CD4-positive, alpha-beta T cell (primary cell): ENCODE results near the gene COBL. TPM values are rescaled to one million over a fixed set of nuclear protein-coding genes. Genes with fewer than 3 reads are reported as not detected.

ENCODE experiments used
- ATAC-seq: fragments of 200-7000 bp; cut with Tn5 transposase; one replicate; pipeline ENCODE4 v1.10.0; 2022; ENCODE audit warnings: mild to moderate bottlenecking; ENCODE audit not compliant: poor library complexity
- CTCF ChIA-PET: fragments of 350-600 bp; sonication (Branson Sonifier 250); formaldehyde crosslinking; loops from one replicate; lab custom pipeline; 2021; ENCODE audit warnings: antibody characterized with exemption, inconsistent platforms; lab: Charles Lee
- POLR2A ChIA-PET: fragments of 350-600 bp; sonication (Branson Sonifier 250); formaldehyde crosslinking; loops from one replicate; lab custom pipeline; 2021; ENCODE audit warnings: antibody characterized with exemption, inconsistent platforms; lab: Charles Lee
- DNase-seq, 14 experiments: peaks; one replicate each; pipeline ENCODE4 v3.0.0-alpha.2; 2013 to 2020; ENCODE audit warnings: mixed read lengths in 2 of 14
- H3K27ac ChIP-seq, 2 donors: one replicate each; pipeline versions ENCODE4 v1.5.1 to v1.7.0; 2013; ENCODE audit warnings: low read length in 2 of 2, low read depth in 1 of 2, mild to moderate bottlenecking in 1 of 2
- H3K27me3 ChIP-seq, 2 experiments: 1 replicate in 1 of 2; 2 replicates in 1 of 2; pipeline versions ENCODE4 v1.6.1 to v1.7.0; 2013; ENCODE audit warnings: low read length in 2 of 2, control low read depth in 1 of 2, mild to moderate bottlenecking in 1 of 2, moderate library complexity in 1 of 2; ENCODE audit not compliant: insufficient read depth in 2 of 2, control insufficient read depth in 1 of 2
- H3K36me3 ChIP-seq: one replicate; pipeline ENCODE4 v1.6.1; 2013; ENCODE audit warnings: low read length, control low read depth; ENCODE audit not compliant: insufficient read depth
- H3K4me1 ChIP-seq: one replicate; pipeline ENCODE4 v1.6.1; 2013; ENCODE audit warnings: low read length, control low read depth; ENCODE audit not compliant: insufficient read depth
- H3K4me3 ChIP-seq: one replicate; pipeline ENCODE4 v1.5.1; 2013; ENCODE audit warnings: mild to moderate bottlenecking, low read length, moderate library complexity
- H3K9me3 ChIP-seq, 2 experiments: 1 replicate in 1 of 2; 2 replicates in 1 of 2; pipeline versions ENCODE4 v1.6.1 to v1.7.0; 2013; ENCODE audit warnings: low read length in 2 of 2, mild to moderate bottlenecking in 2 of 2, control low read depth in 1 of 2, moderate library complexity in 1 of 2; ENCODE audit not compliant: control insufficient read depth in 1 of 2, insufficient read depth in 1 of 2
- H3K27ac Mint-ChIP-seq: one replicate; pipeline ENCODE4 v1.8.0; 2020; ENCODE audit warnings: mixed read lengths
- H3K27me3 Mint-ChIP-seq: one replicate; pipeline ENCODE4 v1.8.0; 2021; ENCODE audit warnings: mixed read lengths
- H3K36me3 Mint-ChIP-seq: one replicate; pipeline ENCODE4 v1.8.0; 2021; ENCODE audit warnings: low read depth, mixed read lengths
- H3K4me1 Mint-ChIP-seq: one replicate; pipeline ENCODE4 v1.8.0; 2021; ENCODE audit warnings: low read depth, mixed read lengths
- H3K4me3 Mint-ChIP-seq: one replicate; pipeline ENCODE4 v1.8.0; 2020; ENCODE audit warnings: mild to moderate bottlenecking, mixed read lengths
- H3K9me3 Mint-ChIP-seq: one replicate; pipeline ENCODE4 v1.8.0; 2020; ENCODE audit warnings: mixed read lengths
- intact Hi-C, 2 experiments: fragments of 100-400 bp; cut with DNase I in 1 of 2; cut with micrococcal nuclease in 1 of 2; formaldehyde crosslinking; loops; one replicate each; pipeline versions ENCODE4 v1.15.1 to v1.9.0; 2023 to 2025; cut with DNase I, micrococcal nuclease
- total RNA-seq, 174 experiments: library from RNA in 2 of 174; stranded (reverse) in 2 of 174; gene quantifications; one replicate each; pipeline ENCODE4 v1.2.3 and lab custom pipeline; 2021 to 2026
- TF ChIP-seq, protein P1 (sequence below): fragments of 200-600 bp; IDR thresholded peaks from one replicate; pipeline ENCODE4 v1.8.0; 2022; ENCODE audit warnings: antibody characterized with exemption, mild to moderate bottlenecking

The COBL gene
- total RNA-seq, 2 experiments from 2014 or later = not detected

DNA sequence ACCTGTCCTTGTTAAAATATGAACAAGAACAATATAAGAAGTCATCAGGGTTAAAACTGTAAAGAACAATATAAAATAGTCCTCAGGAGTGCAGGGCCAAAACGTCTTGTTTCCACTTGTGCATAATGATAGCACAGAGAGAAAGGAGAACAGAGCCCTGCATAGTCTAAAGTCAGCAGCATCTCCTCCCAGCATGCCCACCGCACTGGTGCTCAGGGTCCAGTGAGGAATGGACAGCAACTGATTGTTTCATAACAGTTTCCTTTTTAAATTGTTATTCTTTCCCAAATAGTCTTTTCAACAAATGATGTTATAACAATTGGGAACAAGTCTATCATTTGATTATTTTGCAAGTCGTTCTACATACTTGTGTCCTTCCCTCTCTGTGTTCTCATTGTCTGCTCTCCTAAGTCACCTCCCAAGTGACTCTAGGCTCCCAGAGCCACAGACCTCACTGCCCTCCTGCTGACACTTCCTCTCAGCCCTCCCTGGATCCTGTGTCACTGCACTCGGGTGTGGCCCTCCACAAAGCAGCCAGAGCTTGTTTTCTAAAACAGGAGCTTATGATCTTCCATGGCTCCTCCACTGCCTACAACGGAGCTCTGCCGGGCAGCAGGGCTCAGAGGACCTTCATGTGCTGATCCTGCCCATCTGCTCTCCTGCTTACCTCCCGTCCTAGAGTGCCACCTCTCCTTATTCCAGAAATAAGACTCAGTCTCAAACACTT lies 27.6 kb downstream of the COBL start:
- Histone ChIP-seq H3K4me1 (no peaks in the 10 kb centered on the region), H3K4me3 (no peak overlapping the region), H3K27ac (no peak overlapping the region), H3K36me3 (no peaks in the 10 kb centered on the region), H3K27me3 (no peaks in the 10 kb centered on the region), H3K9me3 (peaks cover 0 to 6% of the 10 kb centered on the region in 2 experiments)
- Mint-ChIP-seq H3K4me1 (no peaks in the 10 kb centered on the region), H3K9me3 (no peaks in the 10 kb centered on the region), H3K27me3 (no peaks in the 10 kb centered on the region), H3K27ac (no peak overlapping the region), H3K36me3 (no peaks in the 10 kb centered on the region), H3K4me3 (no peak overlapping the region)
- ChIA-PET CTCF (no interaction called here), POLR2A (no interaction called here)
- no peak for DNase-seq
- no peak for ATAC-seq
- intact Hi-C loops = no loop called here
- TF ChIP-seq, protein P1, sequence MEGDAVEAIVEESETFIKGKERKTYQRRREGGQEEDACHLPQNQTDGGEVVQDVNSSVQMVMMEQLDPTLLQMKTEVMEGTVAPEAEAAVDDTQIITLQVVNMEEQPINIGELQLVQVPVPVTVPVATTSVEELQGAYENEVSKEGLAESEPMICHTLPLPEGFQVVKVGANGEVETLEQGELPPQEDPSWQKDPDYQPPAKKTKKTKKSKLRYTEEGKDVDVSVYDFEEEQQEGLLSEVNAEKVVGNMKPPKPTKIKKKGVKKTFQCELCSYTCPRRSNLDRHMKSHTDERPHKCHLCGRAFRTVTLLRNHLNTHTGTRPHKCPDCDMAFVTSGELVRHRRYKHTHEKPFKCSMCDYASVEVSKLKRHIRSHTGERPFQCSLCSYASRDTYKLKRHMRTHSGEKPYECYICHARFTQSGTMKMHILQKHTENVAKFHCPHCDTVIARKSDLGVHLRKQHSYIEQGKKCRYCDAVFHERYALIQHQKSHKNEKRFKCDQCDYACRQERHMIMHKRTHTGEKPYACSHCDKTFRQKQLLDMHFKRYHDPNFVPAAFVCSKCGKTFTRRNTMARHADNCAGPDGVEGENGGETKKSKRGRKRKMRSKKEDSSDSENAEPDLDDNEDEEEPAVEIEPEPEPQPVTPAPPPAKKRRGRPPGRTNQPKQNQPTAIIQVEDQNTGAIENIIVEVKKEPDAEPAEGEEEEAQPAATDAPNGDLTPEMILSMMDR = no peak

- H3K27me3 ChIP-seq = no peaks in the 10 kb centered on the region
- Mint-ChIP-seq H3K36me3 (no peaks in the 10 kb centered on the region), H3K4me3 (no peak overlapping the region), H3K27ac (no peak overlapping the region), H3K4me1 (no peaks in the 10 kb centered on the region), H3K9me3 (no peaks in the 10 kb centered on the region), H3K27me3 (no peaks in the 10 kb centered on the region)
- TF ChIP-seq, protein P1 = no peak
- no peak overlapping the region for H3K4me3 ChIP-seq
- no peaks in the 10 kb centered on the region for H3K36me3 ChIP-seq
- no peak overlapping the region for H3K27ac ChIP-seq
- intact Hi-C loops = no loop called here
- peaks cover 0 to 14% of the 10 kb centered on the region in 2 experiments for H3K9me3 ChIP-seq
- no peak for ATAC-seq
- no peak for DNase-seq
- no peaks in the 10 kb centered on the region for H3K4me1 ChIP-seq
- ChIA-PET POLR2A (no interaction called here), CTCF (no interaction called here)
Measured at GRCh38 chr7:51286401-51286800, 30.2 kb downstream of the COBL start.

DNA sequence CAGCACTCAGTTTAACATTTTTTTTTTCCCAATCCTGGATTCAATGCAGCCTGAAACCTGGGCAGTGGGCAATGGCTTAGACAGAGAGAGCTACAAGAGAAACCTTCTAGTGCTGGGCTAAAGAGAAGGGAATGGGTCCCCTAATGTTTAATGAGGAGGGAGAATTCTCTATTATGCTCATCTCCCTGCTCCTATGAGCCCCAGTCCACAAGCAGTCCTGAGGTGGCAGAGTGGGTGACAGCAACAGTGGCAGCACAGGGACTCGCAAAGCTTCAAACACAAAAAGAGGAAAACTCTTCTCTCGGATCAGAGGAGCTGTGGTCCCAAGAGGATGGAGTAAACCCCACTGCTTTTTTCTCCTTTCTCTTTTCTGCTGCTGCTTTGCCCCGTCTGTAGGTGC lies 36.5 kb downstream of the COBL start:
- H3K4me1 Mint-ChIP-seq = no peaks in the 10 kb centered on the region
- no peaks in the 10 kb centered on the region for H3K9me3 Mint-ChIP-seq
- DNase-seq (no peak), ATAC-seq (no peak)
- no peaks in the 10 kb centered on the region for H3K4me1 ChIP-seq
- peaks cover 6% of the 10 kb centered on the region for H3K27me3 Mint-ChIP-seq
- no peaks in the 10 kb centered on the region for H3K36me3 ChIP-seq
- TF ChIP-seq, protein P1 = no peak
- CTCF ChIA-PET = no interaction called here
- H3K4me3 Mint-ChIP-seq = no peak overlapping the region
- no peaks in the 10 kb centered on the region for H3K27me3 ChIP-seq
- no peak overlapping the region for H3K27ac ChIP-seq
- intact Hi-C loops = no loop called here
- H3K36me3 Mint-ChIP-seq = no peaks in the 10 kb centered on the region
- no peak overlapping the region for H3K4me3 ChIP-seq
- peaks cover 0 to 14% of the 10 kb centered on the region in 2 experiments for H3K9me3 ChIP-seq
- no peak overlapping the region for H3K27ac Mint-ChIP-seq
- POLR2A ChIA-PET = no interaction called here
